A549 treated with CpdA at 1 μM for 4 hours (cell line): Measurements from ENCODE around the gene CTTNBP2. TPM values are rescaled to one million over a fixed set of nuclear protein-coding genes. Genes with fewer than 3 reads are reported as not detected.

Experiments used
- total RNA-seq: library from RNA; stranded (reverse); fragments of 200-300 nt; extraction: Qiagen RNA extraction; gene quantifications from 5 replicates; pipeline ENCODE4 v1.2.3, GENCODE V29; 2022; ENCODE audit warnings: low read depth

The CTTNBP2 gene, protein sequence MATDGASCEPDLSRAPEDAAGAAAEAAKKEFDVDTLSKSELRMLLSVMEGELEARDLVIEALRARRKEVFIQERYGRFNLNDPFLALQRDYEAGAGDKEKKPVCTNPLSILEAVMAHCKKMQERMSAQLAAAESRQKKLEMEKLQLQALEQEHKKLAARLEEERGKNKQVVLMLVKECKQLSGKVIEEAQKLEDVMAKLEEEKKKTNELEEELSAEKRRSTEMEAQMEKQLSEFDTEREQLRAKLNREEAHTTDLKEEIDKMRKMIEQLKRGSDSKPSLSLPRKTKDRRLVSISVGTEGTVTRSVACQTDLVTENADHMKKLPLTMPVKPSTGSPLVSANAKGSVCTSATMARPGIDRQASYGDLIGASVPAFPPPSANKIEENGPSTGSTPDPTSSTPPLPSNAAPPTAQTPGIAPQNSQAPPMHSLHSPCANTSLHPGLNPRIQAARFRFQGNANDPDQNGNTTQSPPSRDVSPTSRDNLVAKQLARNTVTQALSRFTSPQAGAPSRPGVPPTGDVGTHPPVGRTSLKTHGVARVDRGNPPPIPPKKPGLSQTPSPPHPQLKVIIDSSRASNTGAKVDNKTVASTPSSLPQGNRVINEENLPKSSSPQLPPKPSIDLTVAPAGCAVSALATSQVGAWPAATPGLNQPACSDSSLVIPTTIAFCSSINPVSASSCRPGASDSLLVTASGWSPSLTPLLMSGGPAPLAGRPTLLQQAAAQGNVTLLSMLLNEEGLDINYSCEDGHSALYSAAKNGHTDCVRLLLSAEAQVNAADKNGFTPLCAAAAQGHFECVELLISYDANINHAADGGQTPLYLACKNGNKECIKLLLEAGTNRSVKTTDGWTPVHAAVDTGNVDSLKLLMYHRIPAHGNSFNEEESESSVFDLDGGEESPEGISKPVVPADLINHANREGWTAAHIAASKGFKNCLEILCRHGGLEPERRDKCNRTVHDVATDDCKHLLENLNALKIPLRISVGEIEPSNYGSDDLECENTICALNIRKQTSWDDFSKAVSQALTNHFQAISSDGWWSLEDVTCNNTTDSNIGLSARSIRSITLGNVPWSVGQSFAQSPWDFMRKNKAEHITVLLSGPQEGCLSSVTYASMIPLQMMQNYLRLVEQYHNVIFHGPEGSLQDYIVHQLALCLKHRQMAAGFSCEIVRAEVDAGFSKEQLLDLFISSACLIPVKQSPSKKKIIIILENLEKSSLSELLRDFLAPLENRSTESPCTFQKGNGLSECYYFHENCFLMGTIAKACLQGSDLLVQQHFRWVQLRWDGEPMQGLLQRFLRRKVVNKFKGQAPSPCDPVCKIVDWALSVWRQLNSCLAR (N-terminal part only)
- 0.16 to 0.58 TPM (median 0.39 TPM) in 5 replicates for total RNA-seq

DNA sequence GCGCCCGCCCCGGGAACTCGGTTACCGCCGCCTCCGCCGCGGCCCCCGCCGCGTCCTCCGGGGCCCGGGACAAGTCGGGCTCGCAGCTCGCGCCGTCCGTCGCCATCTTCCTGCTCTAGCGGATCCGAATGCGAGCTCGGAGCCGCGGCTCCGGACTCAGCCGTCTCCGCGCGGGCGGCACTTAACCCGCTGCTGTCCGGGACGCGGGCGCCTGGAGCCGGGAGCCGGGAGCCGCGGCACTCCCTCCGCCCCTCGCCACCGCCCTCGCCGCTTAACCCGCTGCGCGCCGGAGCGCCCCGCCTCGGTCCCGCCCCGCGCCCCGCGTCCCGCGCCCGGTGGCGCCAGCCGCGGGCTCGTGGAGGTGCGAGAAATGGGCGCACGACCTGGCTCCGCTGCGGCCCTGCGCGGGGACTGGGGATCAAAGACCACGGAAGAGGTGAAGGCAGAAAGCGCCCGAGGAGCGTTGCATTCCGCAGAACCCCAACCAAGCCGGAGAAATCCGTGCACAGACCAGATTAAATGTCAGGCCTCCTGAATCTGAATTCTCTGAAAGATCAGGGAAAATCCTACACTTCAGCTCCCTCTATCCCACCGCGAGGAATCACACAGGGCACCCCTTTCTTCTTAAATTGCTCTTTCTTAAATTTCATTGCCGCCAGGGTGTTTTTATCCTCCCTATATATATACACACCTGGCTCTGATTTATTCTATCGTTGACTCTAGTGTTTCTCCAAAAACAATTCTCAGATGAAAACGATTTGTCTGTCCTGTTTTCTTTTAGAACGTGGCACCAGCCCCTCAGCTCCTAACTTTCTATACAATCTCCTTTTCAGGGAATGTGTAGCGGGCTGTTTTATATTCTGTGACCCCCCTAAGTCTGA, at the start of gene CTTNBP2:
Gene CTTNBP2, minus strand, starts transcription at position 132 of the 881 bp plus-strand sequence. Its CDS starts 26 bp downstream, at position 106.

